A549 (cell line): ENCODE results near the gene TRAPPC2L. TPM values are rescaled to one million over a fixed set of nuclear protein-coding genes. Genes with fewer than 3 reads are reported as not detected.

Source experiments
- ATAC-seq, 2 experiments: fragments of 200-7000 bp in 1 of 2; fragments of >200 bp in 1 of 2; cut with Nextera tagmentation in 1 of 2; cut with Tn5 transposase in 1 of 2; 3 replicates each; pipeline versions ENCODE4 v1.8.0 to v1.9.1; 2018 to 2020; ENCODE audit warnings: mild to moderate bottlenecking in 1 of 2, moderate library complexity in 1 of 2
- CTCF ChIA-PET: fragments of 300-600 bp; sonication (Branson Sonifier 250); formaldehyde crosslinking; extraction: SDS; loops from one replicate; lab custom pipeline; 2021; ENCODE audit warnings: antibody characterized with exemption, inconsistent platforms; lab: Yijun Ruan, JAX
- POLR2A ChIA-PET: fragments of 350-600 bp; formaldehyde crosslinking; extraction: SDS; loops from one replicate; lab custom pipeline; 2021; ENCODE audit warnings: antibody characterized with exemption, inconsistent platforms; lab: Yijun Ruan, JAX
- DNase-seq, 2 experiments: peaks; one replicate each; pipeline versions ENCODE4 v3.0.0 to v3.0.0-alpha.2; 2011 to 2016; ENCODE audit warnings: low read depth in 1 of 2, low spot score in 1 of 2
- FAIRE-seq: peaks from 2 replicates; lab custom pipeline; 2011; peaks lifted over from hg19 to GRCh38; lab: Jason Lieb, UNC
- H3K27ac ChIP-seq, 2 experiments: fragments of >200 bp; sonication (Bioruptor Twin); formaldehyde crosslinking; 3 replicates each; pipeline ENCODE4 v1.5.1; 2016 to 2017
- H3K4me1 ChIP-seq: fragments of >200 bp; sonication (Bioruptor Twin); formaldehyde crosslinking; 3 replicates; pipeline ENCODE4 v1.6.1; 2016
- H3K4me2 ChIP-seq: fragments of >200 bp; sonication (Bioruptor Twin); formaldehyde crosslinking; 3 replicates; pipeline ENCODE4 v1.6.1; 2016
- H3K4me3 ChIP-seq: fragments of >200 bp; sonication (Bioruptor Twin); formaldehyde crosslinking; 3 replicates; pipeline ENCODE4 v1.5.1; 2016
- H3K9me3 ChIP-seq: fragments of >200 bp; sonication (Bioruptor Twin); formaldehyde crosslinking; 3 replicates; pipeline ENCODE4 v1.6.1; 2016
- CBX8 ChIP-seq: fragments of 200-600 bp; sonication (generic); IDR thresholded peaks from 2 replicates; pipeline ENCODE4 v1.6.1; 2016
- CEBPB ChIP-seq, 2 experiments: fragments of >200 bp in 1 of 2; sonication (Bioruptor Twin) in 1 of 2; formaldehyde crosslinking in 1 of 2; IDR thresholded peaks; 2 replicates each; pipeline ENCODE4 v1.6.1; 2012 to 2016
- CHD2 ChIP-seq: fragments of 150-350 bp; IDR thresholded peaks from 2 replicates; pipeline ENCODE4 v1.6.1; 2014; ENCODE audit warnings: low read length; ENCODE audit not compliant: partially characterized antibody
- EHMT2 ChIP-seq: fragments of 200-600 bp; sonication (generic); IDR thresholded peaks from 2 replicates; pipeline ENCODE4 v1.6.1; 2016; ENCODE audit warnings: antibody characterized with exemption, low read depth, mild to moderate bottlenecking, moderate library complexity
- EP300 ChIP-seq, 2 experiments: fragments of >200 bp; sonication (Bioruptor Twin); formaldehyde crosslinking; IDR thresholded peaks; 2 replicates in 1 of 2; 3 replicates in 1 of 2; pipeline ENCODE4 v1.6.1; 2016 to 2017
- FOSB ChIP-seq: fragments of 250-450 bp; sonication (Bioruptor Pico); IDR thresholded peaks from 2 replicates; pipeline ENCODE4 v1.5.0; 2020; ENCODE audit warnings: mild to moderate bottlenecking, moderate library complexity
- FOSL2 ChIP-seq, 2 experiments: fragments of 450-650 bp in 1 of 2; fragments of >200 bp in 1 of 2; sonication (Bioruptor Twin) in 1 of 2; formaldehyde crosslinking; IDR thresholded peaks; 2 replicates each; pipeline versions ENCODE4 v1.5.0 to v1.6.1; 2016 to 2020; ENCODE audit warnings: mild to moderate bottlenecking in 1 of 2, moderate library complexity in 1 of 2
- KDM1A ChIP-seq: fragments of 200-600 bp; sonication (generic); IDR thresholded peaks from 2 replicates; pipeline ENCODE4 v1.6.1; 2016; ENCODE audit warnings: low read depth, mild to moderate bottlenecking
- MAZ ChIP-seq: fragments of 150-350 bp; IDR thresholded peaks from 2 replicates; pipeline ENCODE4 v1.6.1; 2014; ENCODE audit warnings: antibody characterized with exemption, low read depth, low read length, borderline replicate concordance
- MYC ChIP-seq: IDR thresholded peaks from 2 replicates; pipeline ENCODE4 v1.6.1; 2012; ENCODE audit warnings: mild to moderate bottlenecking, inconsistent platforms, low read length, improper control_type of control experiment, borderline replicate concordance
- POLR2A ChIP-seq: IDR thresholded peaks from 2 replicates; pipeline ENCODE4 v1.6.1; 2012; ENCODE audit warnings: mild to moderate bottlenecking, low read length
- POLR2AphosphoS2 ChIP-seq: conservative IDR thresholded peaks from 2 replicates; pipeline ENCODE4 v1.6.1; 2012; ENCODE audit warnings: low read length, improper control_type of control experiment, inconsistent platforms
- RARB ChIP-seq: fragments of 250-450 bp; sonication (Bioruptor Pico); IDR thresholded peaks from 2 replicates; pipeline ENCODE4 v1.8.0; 2021; ENCODE audit warnings: mild to moderate bottlenecking, moderate library complexity
- RFX5 ChIP-seq: fragments of 450-650 bp; IDR thresholded peaks from 2 replicates; pipeline ENCODE4 v1.7.1; 2014; ENCODE audit warnings: antibody characterized with exemption, mild to moderate bottlenecking, moderate library complexity
- SREBF2 ChIP-seq: fragments of 450-650 bp; IDR thresholded peaks from 2 replicates; pipeline ENCODE4 v1.6.1; 2014; ENCODE audit warnings: mild to moderate bottlenecking, moderate library complexity
- TFCP2L1 ChIP-seq: fragments of 250-450 bp; sonication (Bioruptor Pico); IDR thresholded peaks from 2 replicates; pipeline ENCODE4 v1.5.0; 2021; ENCODE audit warnings: mild to moderate bottlenecking
- ZC3H11A ChIP-seq: fragments of 450-650 bp; IDR thresholded peaks from 2 replicates; pipeline ENCODE4 v1.6.1; 2014; ENCODE audit warnings: antibody characterized with exemption, mild to moderate bottlenecking
- ZSCAN20 ChIP-seq: fragments of 250-450 bp; sonication (Bioruptor Pico); IDR thresholded peaks from 2 replicates; pipeline ENCODE4 v1.8.0; 2022; ENCODE audit warnings: mild to moderate bottlenecking, moderate library complexity
- WGBS: methylation state at CpG from one replicate; pipeline ENCODE4 v1.1.6; 2017; ENCODE audit errors: missing lambda C conversion rate; 5-methylcytosine and 5-hydroxymethylcytosine counted together
- polyA plus RNA-seq, 4 experiments: library from polyadenylated mRNA; depleted of rRNA in 3 of 4; stranded (reverse); fragments of >200 nt; fragmentation: RNase III in 1 of 4; extraction: RNeasy Plus Mini Kit Qiagen cat#74134 plus additional on column Dnase treatment in 1 of 4; gene quantifications; 2 replicates in 3 of 4; 3 replicates in 1 of 4; pipeline ENCODE4 v1.2.3, GENCODE V29; 2011 to 2017
- TF ChIP-seq, protein P1 (sequence below): fragments of 150-350 bp; IDR thresholded peaks from 2 replicates; pipeline ENCODE4 v1.6.1; 2014; ENCODE audit warnings: low read depth, mild to moderate bottlenecking, low read length
- TF ChIP-seq, protein P2 (sequence below): fragments of 250-450 bp; sonication (Bioruptor Pico); IDR thresholded peaks from 2 replicates; pipeline ENCODE4 v1.5.0; 2020; ENCODE audit warnings: low read depth, mild to moderate bottlenecking, moderate library complexity
- TF ChIP-seq, protein P3 (sequence below): fragments of 250-450 bp; sonication (Bioruptor Pico); IDR thresholded peaks from 2 replicates; pipeline ENCODE4 v1.5.0; 2021; ENCODE audit warnings: mild to moderate bottlenecking, moderate library complexity, borderline replicate concordance
- TF ChIP-seq, protein P4 (sequence below): fragments of >200 bp; sonication (Bioruptor Twin); formaldehyde crosslinking; IDR thresholded peaks from 3 replicates; pipeline ENCODE4 v1.6.1; 2016

TRAPPC2L gene
- polyA plus RNA-seq, 2 of the 4 experiments (the other 2 are of a cell fraction), result 70.3 to 80.2 TPM

DNA sequence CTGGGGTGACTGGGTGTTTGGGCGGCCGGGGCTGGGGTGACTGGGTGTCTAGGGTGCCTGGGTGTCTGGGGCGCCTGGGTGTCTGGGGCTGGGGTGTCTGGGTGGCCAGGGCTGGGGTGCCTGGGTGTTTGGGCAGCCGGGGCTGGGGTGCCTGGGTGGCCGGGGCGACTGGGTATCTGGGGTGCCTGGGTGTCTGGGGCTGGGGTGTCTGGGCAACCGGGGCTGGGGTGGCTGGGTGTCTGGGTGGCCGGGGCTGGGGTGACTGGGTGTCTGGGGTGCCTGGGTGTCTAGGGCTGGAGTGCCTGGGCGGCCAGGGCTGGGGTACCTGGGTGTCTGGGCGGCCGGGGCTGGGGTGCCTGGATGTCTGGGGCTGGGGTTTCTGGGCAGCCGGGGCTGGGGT, 31.8 kb upstream of the TRAPPC2L start:
- no peaks in the 10 kb centered on the region for H3K4me1 ChIP-seq
- H3K9me3 ChIP-seq, result no peaks in the 10 kb centered on the region
- ChIA-PET POLR2A (no interaction called here), CTCF (interaction anchor here (3.9 kb wide), 1 partner anchor 9 kb away, joined by 27 read pairs; no protein-coding TSS in a partner anchor)
- no peak for ATAC-seq
- no peak overlapping the region for H3K4me3 ChIP-seq
- no peak overlapping the region for H3K4me2 ChIP-seq
- H3K27ac ChIP-seq, result no peak overlapping the region
- TF ChIP-seq KDM1A, result no peak
- TF ChIP-seq, protein P1, sequence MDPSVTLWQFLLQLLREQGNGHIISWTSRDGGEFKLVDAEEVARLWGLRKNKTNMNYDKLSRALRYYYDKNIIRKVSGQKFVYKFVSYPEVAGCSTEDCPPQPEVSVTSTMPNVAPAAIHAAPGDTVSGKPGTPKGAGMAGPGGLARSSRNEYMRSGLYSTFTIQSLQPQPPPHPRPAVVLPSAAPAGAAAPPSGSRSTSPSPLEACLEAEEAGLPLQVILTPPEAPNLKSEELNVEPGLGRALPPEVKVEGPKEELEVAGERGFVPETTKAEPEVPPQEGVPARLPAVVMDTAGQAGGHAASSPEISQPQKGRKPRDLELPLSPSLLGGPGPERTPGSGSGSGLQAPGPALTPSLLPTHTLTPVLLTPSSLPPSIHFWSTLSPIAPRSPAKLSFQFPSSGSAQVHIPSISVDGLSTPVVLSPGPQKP, result no peak
- no peak for TF ChIP-seq CBX8
- no peak for TF ChIP-seq TFCP2L1
- no peak for TF ChIP-seq ZSCAN20 (CRISPR knock-in tag)
- no peak for TF ChIP-seq EP300 (IDR thresholded peaks at IDR 0.05)
- no peak for TF ChIP-seq EHMT2
- TF ChIP-seq MYC, result no peak
- TF ChIP-seq, protein P2, sequence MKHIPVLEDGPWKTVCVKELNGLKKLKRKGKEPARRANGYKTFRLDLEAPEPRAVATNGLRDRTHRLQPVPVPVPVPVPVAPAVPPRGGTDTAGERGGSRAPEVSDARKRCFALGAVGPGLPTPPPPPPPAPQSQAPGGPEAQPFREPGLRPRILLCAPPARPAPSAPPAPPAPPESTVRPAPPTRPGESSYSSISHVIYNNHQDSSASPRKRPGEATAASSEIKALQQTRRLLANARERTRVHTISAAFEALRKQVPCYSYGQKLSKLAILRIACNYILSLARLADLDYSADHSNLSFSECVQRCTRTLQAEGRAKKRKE (CRISPR knock-in tag), result no peak
- TF ChIP-seq SREBF2, result no peak
- no peak for TF ChIP-seq CHD2
- TF ChIP-seq RFX5, result no peak
- no peak for TF ChIP-seq FOSL2 (IDR thresholded peaks at IDR 0.05)
- TF ChIP-seq FOSL2 (CRISPR knock-in tag; IDR thresholded peaks at IDR 0.05), result no peak
- no peak for TF ChIP-seq FOSB (CRISPR knock-in tag)
- TF ChIP-seq, protein P3, sequence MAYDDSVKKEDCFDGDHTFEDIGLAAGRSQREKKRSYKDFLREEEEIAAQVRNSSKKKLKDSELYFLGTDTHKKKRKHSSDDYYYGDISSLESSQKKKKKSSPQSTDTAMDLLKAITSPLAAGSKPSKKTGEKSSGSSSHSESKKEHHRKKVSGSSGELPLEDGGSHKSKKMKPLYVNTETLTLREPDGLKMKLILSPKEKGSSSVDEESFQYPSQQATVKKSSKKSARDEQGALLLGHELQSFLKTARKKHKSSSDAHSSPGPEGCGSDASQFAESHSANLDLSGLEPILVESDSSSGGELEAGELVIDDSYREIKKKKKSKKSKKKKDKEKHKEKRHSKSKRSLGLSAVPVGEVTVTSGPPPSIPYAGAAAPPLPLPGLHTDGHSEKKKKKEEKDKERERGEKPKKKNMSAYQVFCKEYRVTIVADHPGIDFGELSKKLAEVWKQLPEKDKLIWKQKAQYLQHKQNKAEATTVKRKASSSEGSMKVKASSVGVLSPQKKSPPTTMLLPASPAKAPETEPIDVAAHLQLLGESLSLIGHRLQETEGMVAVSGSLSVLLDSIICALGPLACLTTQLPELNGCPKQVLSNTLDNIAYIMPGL (CRISPR knock-in tag), result no peak
- no peak for TF ChIP-seq CEBPB (IDR thresholded peaks at IDR 0.05)
- TF ChIP-seq ZC3H11A, result no peak
- TF ChIP-seq RARB (CRISPR knock-in tag), result no peak
- TF ChIP-seq, protein P4, sequence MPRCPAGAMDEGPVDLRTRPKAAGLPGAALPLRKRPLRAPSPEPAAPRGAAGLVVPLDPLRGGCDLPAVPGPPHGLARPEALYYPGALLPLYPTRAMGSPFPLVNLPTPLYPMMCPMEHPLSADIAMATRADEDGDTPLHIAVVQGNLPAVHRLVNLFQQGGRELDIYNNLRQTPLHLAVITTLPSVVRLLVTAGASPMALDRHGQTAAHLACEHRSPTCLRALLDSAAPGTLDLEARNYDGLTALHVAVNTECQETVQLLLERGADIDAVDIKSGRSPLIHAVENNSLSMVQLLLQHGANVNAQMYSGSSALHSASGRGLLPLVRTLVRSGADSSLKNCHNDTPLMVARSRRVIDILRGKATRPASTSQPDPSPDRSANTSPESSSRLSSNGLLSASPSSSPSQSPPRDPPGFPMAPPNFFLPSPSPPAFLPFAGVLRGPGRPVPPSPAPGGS, result no peak
- no peak for TF ChIP-seq MAZ
- no CpG with 5 or more reads among the region's 12 CpGs for WGBS
- no peak for FAIRE-seq
- no peak for DNase-seq

DNA sequence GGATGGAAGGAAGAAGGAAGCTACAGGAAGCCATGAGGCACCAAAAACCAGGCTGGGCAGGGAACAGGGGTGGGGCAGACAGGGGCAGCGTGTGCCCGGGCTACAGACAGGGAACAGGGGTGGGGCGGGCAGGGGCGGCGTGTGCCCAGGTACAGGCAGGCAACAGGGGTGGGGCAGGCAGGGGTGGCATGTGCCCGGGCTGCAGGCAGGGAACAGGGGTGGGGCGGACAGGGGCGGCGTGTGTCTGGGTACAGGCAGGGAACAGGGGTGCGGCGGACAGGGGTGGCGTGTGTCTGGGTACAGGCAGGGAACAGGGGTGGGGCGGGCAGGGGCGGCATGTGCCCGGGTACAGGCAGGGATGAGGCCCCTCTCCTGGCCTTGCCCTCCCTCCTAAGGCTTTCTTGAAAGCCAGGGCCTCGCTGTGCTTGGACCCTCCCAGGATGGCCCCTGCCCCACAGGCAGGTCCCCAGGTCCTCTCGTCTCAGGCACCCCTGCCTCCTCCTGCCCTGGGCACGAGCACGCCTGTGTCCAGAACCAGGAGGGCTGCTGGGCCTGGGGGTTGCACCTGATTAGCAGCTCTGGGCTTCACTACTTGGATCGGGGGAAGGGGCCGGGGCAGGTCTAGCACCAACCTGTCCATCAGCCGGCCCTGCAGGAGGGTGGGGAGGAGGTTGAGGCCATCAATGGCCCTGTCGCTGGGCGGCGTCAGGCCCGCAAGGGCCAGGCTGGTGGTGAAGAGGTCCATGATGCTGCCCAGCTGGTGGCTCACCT, 30.7 kb upstream of the TRAPPC2L start:
- ATAC-seq (no peak; a peak in 1 of 6 replicates), DNase-seq (no peak), FAIRE-seq (no peak)
- ChIA-PET POLR2A (no interaction called here), CTCF (interaction anchor here (0.8 to 3.9 kb wide), 5 partner anchors 10 to 39 kb away, joined by 3 to 27 read pairs (median 4); partner anchors contain the start of genes GALNS and TRAPPC2L)
- H3K4me2 ChIP-seq, result no peak overlapping the region
- TF ChIP-seq, protein P3 (CRISPR knock-in tag), result no peak
- TF ChIP-seq POLR2AphosphoS2 (no peak), POLR2A (no peak), FOSL2 (IDR thresholded peaks at IDR 0.05) (no peak), FOSL2 (CRISPR knock-in tag; IDR thresholded peaks at IDR 0.05) (no peak), CHD2 (no peak), MYC (no peak)
- H3K27ac ChIP-seq, result no peak overlapping the region
- H3K4me3 ChIP-seq, result no peak overlapping the region
- WGBS, result 87% methylated on average over 15 of the region's 26 CpGs
- H3K9me3 ChIP-seq, result no peaks in the 10 kb centered on the region
- no peaks in the 10 kb centered on the region for H3K4me1 ChIP-seq
